ENCODE measurements around the gene LDLRAD3. TPM values are rescaled to one million over a fixed set of nuclear protein-coding genes. Genes with fewer than 3 reads are reported as not detected.
"Not testable (repeated sequence)": the region's sequence is repeated elsewhere in the genome, so short reads cannot be mapped to it uniquely, and the experiment has no call there.

The LDLRAD3 gene
- total and polyA plus RNA-seq, 2 experiments from 2014 or later: 6.2 to 9.5 TPM

GRCh38 chr11:36038541-36038940, 94.7 kb downstream of the LDLRAD3 start:
- Histone ChIP-seq H3K27ac (no peak overlapping the region), H3K4me3 (no peak overlapping the region), H3K9me3 (ENCODE audit: low read depth) (no peaks in the 10 kb centered on the region), H3K4me1 (ENCODE audit: low read depth) (peaks cover 10% of the 10 kb centered on the region), H3K36me3 (no peaks in the 10 kb centered on the region), H3K27me3 (no peaks in the 10 kb centered on the region)
- no peak for DNase-seq (ENCODE audit: low read depth in 1 of 2, low spot score in 1 of 2)
- TF ChIP-seq CTCF (IDR thresholded peaks at IDR 0.05; ENCODE audit: low read depth, low read length): no peak

GRCh38 chr11:36039471-36039870, 95.6 kb downstream of the LDLRAD3 start:
- no peak for TF ChIP-seq CTCF (IDR thresholded peaks at IDR 0.05; ENCODE audit: low read depth, low read length)
- H3K4me1 ChIP-seq (ENCODE audit: low read depth): peaks cover 10% of the 10 kb centered on the region
- no peaks in the 10 kb centered on the region for H3K36me3 ChIP-seq
- H3K27me3 ChIP-seq: no peaks in the 10 kb centered on the region
- no peak for DNase-seq (ENCODE audit: low read depth in 1 of 2, low spot score in 1 of 2)
- no peaks in the 10 kb centered on the region for H3K9me3 ChIP-seq (ENCODE audit: low read depth)
- no peak overlapping the region for H3K4me3 ChIP-seq
- H3K27ac ChIP-seq: no peak overlapping the region

- H3K9me3 ChIP-seq (ENCODE audit: low read depth): no peaks in the 10 kb centered on the region
- no peaks in the 10 kb centered on the region for H3K36me3 ChIP-seq
- H3K4me1 ChIP-seq (ENCODE audit: low read depth): peaks cover 10% of the 10 kb centered on the region
- peak; percentile 49 for TF ChIP-seq CTCF (IDR thresholded peaks at IDR 0.05; ENCODE audit: low read depth, low read length)
- no peaks in the 10 kb centered on the region for H3K27me3 ChIP-seq
- DNase-seq (ENCODE audit: low read depth in 1 of 2, low spot score in 1 of 2): peak in 1 of 2 donors; percentile 51
- H3K4me3 ChIP-seq: no peak overlapping the region
- H3K27ac ChIP-seq: no peak overlapping the region
Measured at GRCh38 chr11:36041988-36042611, 98.2 kb downstream of the LDLRAD3 start.

GRCh38 chr11:36044636-36045035, 100.8 kb downstream of the LDLRAD3 start:
- Histone ChIP-seq H3K4me3 (no peak overlapping the region), H3K4me1 (ENCODE audit: low read depth) (peaks cover 17% of the 10 kb centered on the region), H3K27me3 (no peaks in the 10 kb centered on the region), H3K36me3 (no peaks in the 10 kb centered on the region), H3K27ac (no peak overlapping the region), H3K9me3 (ENCODE audit: low read depth) (no peaks in the 10 kb centered on the region)
- TF ChIP-seq CTCF (IDR thresholded peaks at IDR 0.05; ENCODE audit: low read depth, low read length): no peak
- no peak for DNase-seq (ENCODE audit: low read depth in 1 of 2, low spot score in 1 of 2)

- not testable (repeated sequence) for H3K36me3 ChIP-seq; H3K4me3 ChIP-seq; H3K27me3 ChIP-seq; DNase-seq (ENCODE audit: low read depth in 1 of 2, low spot score in 1 of 2); H3K9me3 ChIP-seq (ENCODE audit: low read depth); H3K4me1 ChIP-seq (ENCODE audit: low read depth); H3K27ac ChIP-seq
Measured at GRCh38 chr11:36045945-36046344, 102.1 kb downstream of the LDLRAD3 start.

GRCh38 chr11:36046932-36047331, 103.1 kb downstream of the LDLRAD3 start:
- no peak for DNase-seq (ENCODE audit: low read depth in 1 of 2, low spot score in 1 of 2)
- TF ChIP-seq CTCF (IDR thresholded peaks at IDR 0.05; ENCODE audit: low read depth, low read length): no peak
- Histone ChIP-seq H3K4me1 (ENCODE audit: low read depth) (peaks cover 9% of the 10 kb centered on the region), H3K27me3 (no peaks in the 10 kb centered on the region), H3K36me3 (no peaks in the 10 kb centered on the region), H3K9me3 (ENCODE audit: low read depth) (no peaks in the 10 kb centered on the region), H3K4me3 (no peak overlapping the region), H3K27ac (no peak overlapping the region)
